PC-9 (cell line): ENCODE data around the gene GPR142. TPM values are rescaled to one million over a fixed set of nuclear protein-coding genes. Genes with fewer than 3 reads are reported as not detected.

Source experiments
- BruUV-seq: library from RNA; stranded (reverse); fragments of 400-500 nt; replicated peaks from 2 replicates; lab custom pipeline; 2021; lab: Mats Ljungman, UMichigan
- CTCF ChIA-PET: fragments of 300-600 bp; sonication (Branson Sonifier 250); formaldehyde crosslinking; loops from one replicate; lab custom pipeline; 2022; ENCODE audit warnings: antibody characterized with exemption; lab: Charles Lee
- POLR2A ChIA-PET: fragments of 300-600 bp; sonication (Branson Sonifier 250); formaldehyde crosslinking; loops from one replicate; lab custom pipeline; 2022; ENCODE audit warnings: antibody characterized with exemption; ENCODE audit not compliant: unreplicated experiment; lab: Charles Lee
- DNase-seq, 2 experiments: peaks; one replicate each; pipeline versions ENCODE4 v3.0.0 to v3.0.0-alpha.2; 2015 to 2022; ENCODE audit warnings: mixed read lengths in 1 of 2
- H2AFZ ChIP-seq: fragments of 200-600 bp; sonication (generic); 2 replicates; pipeline ENCODE4 v1.8.1; 2017; ENCODE audit warnings: antibody characterized with exemption
- H3F3A ChIP-seq: fragments of 200-600 bp; sonication (generic); 2 replicates; pipeline ENCODE4 v1.8.1; 2017; ENCODE audit warnings: antibody characterized with exemption, mild to moderate bottlenecking, low read depth; ENCODE audit not compliant: insufficient read depth
- H3K27ac ChIP-seq: fragments of 200-600 bp; sonication (generic); 2 replicates; pipeline ENCODE4 v1.6.1; 2016; ENCODE audit warnings: mixed run types
- H3K27me3 ChIP-seq: fragments of 200-600 bp; sonication (generic); 2 replicates; pipeline ENCODE4 v1.6.1; 2016; ENCODE audit warnings: low read depth, mixed run types; ENCODE audit not compliant: insufficient read depth
- H3K36me3 ChIP-seq: fragments of 200-600 bp; sonication (generic); 2 replicates; pipeline ENCODE4 v1.6.1; 2016; ENCODE audit warnings: low read depth, mixed run types
- H3K4me1 ChIP-seq: fragments of 200-600 bp; sonication (generic); replicated peaks from 2 replicates; pipeline ENCODE4 v1.6.1; 2016; ENCODE audit warnings: mixed run types; ENCODE audit not compliant: insufficient read depth
- H3K4me2 ChIP-seq: fragments of 200-600 bp; sonication (generic); 2 replicates; pipeline ENCODE4 v1.6.1; 2017; ENCODE audit warnings: mixed run types
- H3K4me3 ChIP-seq: fragments of 200-600 bp; sonication (generic); 2 replicates; pipeline ENCODE4 v1.6.1; 2016; ENCODE audit warnings: mixed run types
- H3K79me2 ChIP-seq: fragments of 200-600 bp; sonication (generic); 2 replicates; pipeline ENCODE4 v1.6.1; 2017; ENCODE audit warnings: low read depth, mixed run types
- H3K9me2 ChIP-seq: fragments of 200-600 bp; sonication (generic); 2 replicates; pipeline ENCODE4 v1.8.1; 2017; ENCODE audit warnings: mild to moderate bottlenecking; ENCODE audit not compliant: insufficient read depth
- H3K9me3 ChIP-seq: fragments of 200-600 bp; sonication (generic); 2 replicates; pipeline ENCODE4 v1.8.1; 2016; ENCODE audit warnings: low read depth; ENCODE audit not compliant: insufficient read depth
- H4K20me1 ChIP-seq: fragments of 200-600 bp; sonication (generic); 2 replicates; pipeline ENCODE4 v1.8.1; 2017; ENCODE audit not compliant: insufficient read depth
- EZH2 ChIP-seq: fragments of 200-600 bp; sonication (generic); IDR thresholded peaks from 2 replicates; pipeline ENCODE4 v1.8.0; 2017; ENCODE audit warnings: antibody characterized with exemption, low read depth
- intact Hi-C: fragments of 100-400 bp; cut with micrococcal nuclease; formaldehyde crosslinking; loops from one replicate; pipeline ENCODE4 v1.10.0; 2022; ENCODE audit not compliant: unreplicated experiment
- total RNA-seq: library from RNA; stranded (reverse); gene quantifications from 2 replicates; pipeline ENCODE4 v1.2.3, GENCODE V29; 2021
- TF ChIP-seq, protein P1 (sequence below): fragments of 200-600 bp; sonication (generic); conservative IDR thresholded peaks from 2 replicates; pipeline ENCODE4 v1.6.1; 2017; ENCODE audit warnings: mixed run types, antibody characterized with exemption, mild to moderate bottlenecking, moderate library complexity

Gene GPR142
- total RNA-seq, 1 experiment from 2014 or later = not detected

DNA sequence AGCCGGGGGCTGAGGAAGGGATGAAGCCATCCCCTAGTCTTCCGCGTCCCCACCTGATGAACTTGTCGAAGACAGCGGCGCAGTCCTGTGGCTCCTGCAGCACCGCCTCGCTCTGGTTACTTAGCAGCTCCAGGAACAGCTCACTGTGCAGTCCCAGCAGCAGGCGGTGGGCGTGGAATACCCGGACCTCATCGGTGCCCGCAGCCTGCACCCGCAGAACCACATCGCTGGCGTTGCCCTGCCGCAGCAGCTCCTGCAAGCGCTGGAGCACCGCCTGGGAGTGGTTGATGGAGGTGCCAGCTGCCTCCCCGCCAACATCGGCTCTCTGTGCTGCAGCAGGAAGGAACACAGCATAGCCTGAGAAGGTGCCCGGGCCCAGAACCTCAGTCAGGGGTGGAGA is 7.4 kb upstream of the GPR142 start:
- Histone ChIP-seq H3K79me2 (no peaks in the 10 kb centered on the region), H3K36me3 (no peaks in the 10 kb centered on the region), H3K4me3 (no peak overlapping the region), H3K27ac (no peak overlapping the region), H3K27me3 (peaks cover 74% of the 10 kb centered on the region), H4K20me1 (no peaks in the 10 kb centered on the region), H3F3A (no peaks in the 10 kb centered on the region), H2AFZ (no peak overlapping the region), H3K4me1 (no peaks in the 10 kb centered on the region), H3K9me3 (no peaks in the 10 kb centered on the region), H3K9me2 (no peaks in the 10 kb centered on the region), H3K4me2 (no peak overlapping the region)
- BruUV-seq = no TSS peak
- ChIA-PET POLR2A (interaction anchor here (0.6 kb wide), 1 partner anchor 143 kb away, joined by 3 read pairs; no protein-coding TSS in a partner anchor), CTCF (interaction anchor here (0.7 kb wide), 1 partner anchor 121 kb away, joined by 3 read pairs; no protein-coding TSS in a partner anchor)
- TF ChIP-seq, protein P1, sequence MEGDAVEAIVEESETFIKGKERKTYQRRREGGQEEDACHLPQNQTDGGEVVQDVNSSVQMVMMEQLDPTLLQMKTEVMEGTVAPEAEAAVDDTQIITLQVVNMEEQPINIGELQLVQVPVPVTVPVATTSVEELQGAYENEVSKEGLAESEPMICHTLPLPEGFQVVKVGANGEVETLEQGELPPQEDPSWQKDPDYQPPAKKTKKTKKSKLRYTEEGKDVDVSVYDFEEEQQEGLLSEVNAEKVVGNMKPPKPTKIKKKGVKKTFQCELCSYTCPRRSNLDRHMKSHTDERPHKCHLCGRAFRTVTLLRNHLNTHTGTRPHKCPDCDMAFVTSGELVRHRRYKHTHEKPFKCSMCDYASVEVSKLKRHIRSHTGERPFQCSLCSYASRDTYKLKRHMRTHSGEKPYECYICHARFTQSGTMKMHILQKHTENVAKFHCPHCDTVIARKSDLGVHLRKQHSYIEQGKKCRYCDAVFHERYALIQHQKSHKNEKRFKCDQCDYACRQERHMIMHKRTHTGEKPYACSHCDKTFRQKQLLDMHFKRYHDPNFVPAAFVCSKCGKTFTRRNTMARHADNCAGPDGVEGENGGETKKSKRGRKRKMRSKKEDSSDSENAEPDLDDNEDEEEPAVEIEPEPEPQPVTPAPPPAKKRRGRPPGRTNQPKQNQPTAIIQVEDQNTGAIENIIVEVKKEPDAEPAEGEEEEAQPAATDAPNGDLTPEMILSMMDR = no peak
- no peak for TF ChIP-seq EZH2
- intact Hi-C loops = loop anchor here (5.0 kb wide), 1 partner anchor 58 kb away; no protein-coding TSS in a partner anchor
- DNase-seq = no peak

DNA sequence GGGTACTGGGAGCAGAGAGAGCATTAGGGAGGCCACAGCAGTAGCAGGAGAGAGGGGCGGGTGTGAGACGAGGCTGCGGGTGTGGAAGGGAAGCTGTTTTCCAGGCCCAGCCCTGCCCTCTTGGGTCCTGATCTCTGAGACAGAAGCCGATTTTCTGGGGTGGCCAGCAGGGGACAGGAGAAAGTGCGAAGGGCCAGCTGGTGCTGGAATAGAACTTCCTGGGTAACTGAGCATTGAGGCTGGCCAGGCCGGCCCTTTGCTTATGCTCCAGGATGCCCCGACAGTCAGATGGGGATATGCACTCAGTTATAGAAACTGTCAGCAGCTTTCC is 6.4 kb upstream of the GPR142 start:
- Histone ChIP-seq H4K20me1 (no peaks in the 10 kb centered on the region), H3K36me3 (no peaks in the 10 kb centered on the region), H3K27ac (no peak overlapping the region), H3K9me3 (no peaks in the 10 kb centered on the region), H3K4me3 (no peak overlapping the region), H3K9me2 (no peaks in the 10 kb centered on the region), H2AFZ (no peak overlapping the region), H3K4me2 (no peak overlapping the region), H3K79me2 (no peaks in the 10 kb centered on the region), H3K4me1 (no peaks in the 10 kb centered on the region), H3K27me3 (peaks cover 72% of the 10 kb centered on the region), H3F3A (no peaks in the 10 kb centered on the region)
- CTCF ChIA-PET = no interaction called here
- DNase-seq = no peak
- intact Hi-C loops = loop anchor here (5.0 kb wide), 1 partner anchor 59 kb away; no protein-coding TSS in a partner anchor
- BruUV-seq = no TSS peak
- TF ChIP-seq, protein P1 = no peak
- POLR2A ChIA-PET = no interaction called here

DNA sequence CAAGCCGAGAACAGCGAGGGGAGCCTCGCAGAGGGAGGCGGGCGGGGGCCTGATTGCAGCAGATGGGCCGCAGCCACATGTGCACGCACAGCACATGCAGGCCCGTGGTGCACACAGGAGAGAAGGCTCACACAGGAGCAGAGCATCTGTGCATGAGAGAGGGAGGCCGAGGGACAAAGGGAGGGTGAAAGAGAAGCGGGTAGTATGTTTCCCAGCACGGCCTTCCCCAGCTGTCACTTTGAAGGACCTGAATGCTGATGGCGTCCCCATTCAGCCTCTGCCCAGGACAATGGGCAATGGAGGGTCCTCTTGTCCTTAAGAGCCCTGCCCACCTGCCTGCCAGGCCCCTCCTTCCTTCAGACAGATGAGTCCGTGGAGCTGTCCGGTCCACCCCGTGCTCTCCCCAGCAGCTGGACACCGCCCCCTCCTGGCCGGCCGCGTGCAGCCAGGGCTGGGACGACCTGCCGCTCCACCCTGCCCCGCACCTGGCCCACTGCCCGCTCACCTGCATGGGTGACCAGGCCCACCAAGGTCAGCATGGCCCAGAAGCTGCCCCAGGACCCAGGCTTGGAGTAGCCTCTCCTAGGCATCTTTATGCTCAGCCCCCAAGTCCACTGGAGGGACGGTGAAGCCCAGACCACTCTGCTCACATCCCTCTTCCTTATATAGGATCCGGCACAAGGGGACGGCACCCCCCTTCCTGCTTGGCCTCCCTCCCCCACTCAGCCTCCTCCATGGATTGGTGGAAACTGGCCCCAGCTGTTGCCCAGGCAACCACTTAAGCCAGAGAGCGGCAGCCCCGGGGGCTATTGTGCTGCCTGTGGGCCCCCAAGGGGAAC is 5.9 kb upstream of the GPR142 start, which contains the start of gene BTBD17:
BTBD17 (minus strand) TSS at position 639 of the 839 bp plus-strand sequence; CDS start at position 590, 49 bp downstream.
- no peaks in the 10 kb centered on the region for H3K9me2 ChIP-seq
- DNase-seq = peak in 1 of 2 experiments; percentile 50
- no peaks in the 10 kb centered on the region for H3K36me3 ChIP-seq
- CTCF ChIA-PET = no interaction called here
- H3K4me3 ChIP-seq = no peak within 1 kb of the TSS
- H3K27me3 ChIP-seq = peaks cover 73% of the 10 kb centered on the region
- POLR2A ChIA-PET = no interaction called here
- H3F3A ChIP-seq = no peaks in the 10 kb centered on the region
- no peak within 1 kb of the TSS for H3K4me2 ChIP-seq
- no peak within 1 kb of the TSS for H3K27ac ChIP-seq
- H3K4me1 ChIP-seq = no peaks in the 10 kb centered on the region
- no peak within 1 kb of the TSS for H2AFZ ChIP-seq
- no TSS peak for BruUV-seq
- no peaks in the 10 kb centered on the region for H3K9me3 ChIP-seq
- intact Hi-C loops = loop anchor here (5.0 kb wide), 1 partner anchor 59 kb away; no protein-coding TSS in a partner anchor
- no peaks in the 10 kb centered on the region for H3K79me2 ChIP-seq
- TF ChIP-seq, protein P1 = peak; percentile 67
- no peak for TF ChIP-seq EZH2
- H4K20me1 ChIP-seq = no peaks in the 10 kb centered on the region
